Breast epithelium (tissue), 3 donors: ENCODE results near the gene HMGB4.

ENCODE experiments used
- POLR2A ChIP-seq: fragments of 450-650 bp; IDR thresholded peaks from one replicate; pipeline ENCODE4 v1.6.1; 2016; ENCODE audit warnings: antibody characterized with exemption, mild to moderate bottlenecking, moderate library complexity
- POLR2AphosphoS5 ChIP-seq, 3 donors: sonication (generic); formaldehyde crosslinking; IDR thresholded peaks; one replicate each; pipeline ENCODE4 v1.6.1; 2017; ENCODE audit warnings: antibody characterized with exemption in 3 of 3
- TF ChIP-seq, protein P1 (sequence below), 3 donors: fragments of 450-650 bp; IDR thresholded peaks; one replicate each; pipeline ENCODE4 v1.5.1; 2016 to 2017; ENCODE audit warnings: antibody characterized with exemption in 3 of 3, mild to moderate bottlenecking in 3 of 3, moderate library complexity in 3 of 3

GRCh38 chr1:33875862-33876261 is 12.0 kb downstream of the HMGB4 start:
- TF ChIP-seq, protein P1, sequence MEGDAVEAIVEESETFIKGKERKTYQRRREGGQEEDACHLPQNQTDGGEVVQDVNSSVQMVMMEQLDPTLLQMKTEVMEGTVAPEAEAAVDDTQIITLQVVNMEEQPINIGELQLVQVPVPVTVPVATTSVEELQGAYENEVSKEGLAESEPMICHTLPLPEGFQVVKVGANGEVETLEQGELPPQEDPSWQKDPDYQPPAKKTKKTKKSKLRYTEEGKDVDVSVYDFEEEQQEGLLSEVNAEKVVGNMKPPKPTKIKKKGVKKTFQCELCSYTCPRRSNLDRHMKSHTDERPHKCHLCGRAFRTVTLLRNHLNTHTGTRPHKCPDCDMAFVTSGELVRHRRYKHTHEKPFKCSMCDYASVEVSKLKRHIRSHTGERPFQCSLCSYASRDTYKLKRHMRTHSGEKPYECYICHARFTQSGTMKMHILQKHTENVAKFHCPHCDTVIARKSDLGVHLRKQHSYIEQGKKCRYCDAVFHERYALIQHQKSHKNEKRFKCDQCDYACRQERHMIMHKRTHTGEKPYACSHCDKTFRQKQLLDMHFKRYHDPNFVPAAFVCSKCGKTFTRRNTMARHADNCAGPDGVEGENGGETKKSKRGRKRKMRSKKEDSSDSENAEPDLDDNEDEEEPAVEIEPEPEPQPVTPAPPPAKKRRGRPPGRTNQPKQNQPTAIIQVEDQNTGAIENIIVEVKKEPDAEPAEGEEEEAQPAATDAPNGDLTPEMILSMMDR (IDR thresholded peaks at IDR 0.05), result no peak
- TF ChIP-seq POLR2AphosphoS5 (IDR thresholded peaks at IDR 0.05) (no peak), POLR2A (no peak)
